SHP77 (cell line): ENCODE measurements around the gene EPB42.

Source experiments
- DNase-seq, 2 experiments: peaks; one replicate each; lab custom pipeline; 2025; lab: John Stamatoyannopoulos, UW

The EPB42 gene

GRCh38 chr15:43220991-43221403 is at the start of gene EPB42:
TSS of gene EPB42 (minus strand) at chr15:43221018. CDS start at chr15:43220825, 193 bp downstream.
- no peak for DNase-seq

- no peak for DNase-seq
Measured at GRCh38 chr15:43270113-43270665, 49.4 kb upstream of the EPB42 start.

GRCh38 chr15:43268111-43269105 is 47.6 kb upstream of the EPB42 start:
- DNase-seq = no peak

- DNase-seq = no peak
Measured at GRCh38 chr15:43267439-43267838, 46.6 kb upstream of the EPB42 start.

- DNase-seq = no peak
Measured at GRCh38 chr15:43266834-43267233, 46.0 kb upstream of the EPB42 start, which contains the start of gene TGM5. TSS of gene TGM5 (minus strand) at chr15:43266928. CDS start at chr15:43266849, 79 bp downstream.

GRCh38 chr15:43266386-43266785 is 45.6 kb upstream of the EPB42 start:
- no peak for DNase-seq

GRCh38 chr15:43260011-43260615 is 39.3 kb upstream of the EPB42 start:
- DNase-seq = no peak

GRCh38 chr15:43258781-43259180 is 38.0 kb upstream of the EPB42 start:
- DNase-seq = no peak

- DNase-seq = no peak
Measured at GRCh38 chr15:43256341-43256740, 35.5 kb upstream of the EPB42 start.

- no peak for DNase-seq
Measured at GRCh38 chr15:43255376-43255775, 34.6 kb upstream of the EPB42 start.

- no peak for DNase-seq
Measured at GRCh38 chr15:43253431-43254403, 32.9 kb upstream of the EPB42 start.

GRCh38 chr15:43251871-43252250 is 31.0 kb upstream of the EPB42 start:
- no peak for DNase-seq

GRCh38 chr15:43251185-43251870 is 30.5 kb upstream of the EPB42 start:
- no peak for DNase-seq

- DNase-seq = no peak
Measured at GRCh38 chr15:43250785-43251184, 30.0 kb upstream of the EPB42 start.

GRCh38 chr15:43249699-43250203 is 28.9 kb upstream of the EPB42 start:
- DNase-seq = no peak

GRCh38 chr15:43249236-43249635 is 28.4 kb upstream of the EPB42 start:
- DNase-seq = no peak

- no peak for DNase-seq
Measured at GRCh38 chr15:43246261-43246774, 25.5 kb upstream of the EPB42 start.

- DNase-seq = no peak
Measured at GRCh38 chr15:43244092-43244491, 23.3 kb upstream of the EPB42 start.

GRCh38 chr15:43243020-43243645 is 22.3 kb upstream of the EPB42 start:
- no peak for DNase-seq

- DNase-seq = no peak
Measured at GRCh38 chr15:43242616-43243015, 21.8 kb upstream of the EPB42 start.
